ENCODE data around the gene WRNIP1.

Gene WRNIP1

DNA sequence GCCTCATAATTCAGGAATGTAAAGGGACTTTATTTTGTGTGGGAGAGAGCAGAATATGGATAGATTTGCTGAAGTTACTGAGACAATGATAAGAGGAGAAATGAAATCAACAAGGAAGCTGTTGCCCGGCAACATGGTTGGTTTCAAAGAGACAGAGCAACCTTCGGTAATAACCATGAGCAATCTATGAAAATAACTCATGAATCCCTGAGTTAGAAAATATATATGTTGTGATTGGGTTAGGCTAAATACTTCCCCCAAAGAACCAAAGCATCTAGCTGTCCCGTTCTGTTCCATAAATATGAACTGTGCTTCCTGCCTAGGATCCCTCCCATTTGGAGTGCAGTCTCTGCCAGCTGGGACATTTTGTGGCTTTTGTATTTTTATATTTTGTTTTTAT, 53.4 kb downstream of the WRNIP1 start:
- no peak for DNase-seq (ENCODE audit: extremely low read depth, low read depth)
- no peak overlapping the region for H3K4me3 ChIP-seq (replicated peaks; ENCODE audit: low read depth, low read length)
- TF ChIP-seq, protein P1, sequence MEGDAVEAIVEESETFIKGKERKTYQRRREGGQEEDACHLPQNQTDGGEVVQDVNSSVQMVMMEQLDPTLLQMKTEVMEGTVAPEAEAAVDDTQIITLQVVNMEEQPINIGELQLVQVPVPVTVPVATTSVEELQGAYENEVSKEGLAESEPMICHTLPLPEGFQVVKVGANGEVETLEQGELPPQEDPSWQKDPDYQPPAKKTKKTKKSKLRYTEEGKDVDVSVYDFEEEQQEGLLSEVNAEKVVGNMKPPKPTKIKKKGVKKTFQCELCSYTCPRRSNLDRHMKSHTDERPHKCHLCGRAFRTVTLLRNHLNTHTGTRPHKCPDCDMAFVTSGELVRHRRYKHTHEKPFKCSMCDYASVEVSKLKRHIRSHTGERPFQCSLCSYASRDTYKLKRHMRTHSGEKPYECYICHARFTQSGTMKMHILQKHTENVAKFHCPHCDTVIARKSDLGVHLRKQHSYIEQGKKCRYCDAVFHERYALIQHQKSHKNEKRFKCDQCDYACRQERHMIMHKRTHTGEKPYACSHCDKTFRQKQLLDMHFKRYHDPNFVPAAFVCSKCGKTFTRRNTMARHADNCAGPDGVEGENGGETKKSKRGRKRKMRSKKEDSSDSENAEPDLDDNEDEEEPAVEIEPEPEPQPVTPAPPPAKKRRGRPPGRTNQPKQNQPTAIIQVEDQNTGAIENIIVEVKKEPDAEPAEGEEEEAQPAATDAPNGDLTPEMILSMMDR (IDR thresholded peaks at IDR 0.05; ENCODE audit: low read depth, low read length, missing control alignments): no peak

DNA sequence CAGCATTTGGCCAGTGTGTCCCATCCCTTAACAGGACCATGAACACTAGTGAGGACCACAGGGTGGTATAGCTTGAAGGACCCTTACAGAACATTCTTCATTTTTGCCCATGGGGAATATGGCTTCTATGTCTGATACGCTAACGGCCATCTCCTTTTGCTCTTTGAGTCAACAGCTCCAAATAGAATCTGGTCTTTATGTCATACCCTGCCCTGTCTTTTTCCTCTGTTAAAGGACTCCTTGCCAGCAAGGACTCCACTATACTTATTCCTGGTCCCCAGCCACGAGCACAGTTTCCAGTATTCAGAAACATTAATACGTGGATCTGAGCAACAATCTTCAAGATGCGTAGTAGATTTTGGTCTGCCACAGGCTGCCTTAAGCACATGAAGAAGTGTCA, 53.9 kb downstream of the WRNIP1 start:
- H3K4me3 ChIP-seq (replicated peaks; ENCODE audit: low read depth, low read length): no peak overlapping the region
- TF ChIP-seq, protein P1 (IDR thresholded peaks at IDR 0.05; ENCODE audit: low read depth, low read length, missing control alignments): no peak
- DNase-seq (ENCODE audit: extremely low read depth, low read depth): no peak

DNA sequence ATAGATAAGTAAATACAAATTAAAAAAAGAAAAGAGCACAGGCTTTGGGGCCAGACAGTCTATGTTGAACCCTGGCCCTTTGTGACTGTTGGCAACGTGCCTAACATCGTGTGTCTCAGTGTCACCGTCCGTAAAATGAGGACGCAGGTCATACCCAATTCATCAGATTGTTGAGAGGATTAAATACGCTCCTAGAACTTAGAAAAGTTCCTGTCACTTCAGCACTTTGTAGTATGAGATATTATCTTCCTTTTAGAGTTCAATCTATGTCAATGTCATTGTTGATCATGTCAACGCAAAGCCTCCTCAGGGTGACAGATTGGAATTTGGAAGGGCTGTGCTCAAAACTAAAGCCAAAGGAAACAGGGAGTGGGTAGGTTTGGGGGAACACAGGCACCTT, 54.8 kb downstream of the WRNIP1 start:
- no peak overlapping the region for H3K4me3 ChIP-seq (replicated peaks; ENCODE audit: low read depth, low read length)
- TF ChIP-seq, protein P1 (IDR thresholded peaks at IDR 0.05; ENCODE audit: low read depth, low read length, missing control alignments): no peak
- no peak for DNase-seq (ENCODE audit: extremely low read depth, low read depth)

DNA sequence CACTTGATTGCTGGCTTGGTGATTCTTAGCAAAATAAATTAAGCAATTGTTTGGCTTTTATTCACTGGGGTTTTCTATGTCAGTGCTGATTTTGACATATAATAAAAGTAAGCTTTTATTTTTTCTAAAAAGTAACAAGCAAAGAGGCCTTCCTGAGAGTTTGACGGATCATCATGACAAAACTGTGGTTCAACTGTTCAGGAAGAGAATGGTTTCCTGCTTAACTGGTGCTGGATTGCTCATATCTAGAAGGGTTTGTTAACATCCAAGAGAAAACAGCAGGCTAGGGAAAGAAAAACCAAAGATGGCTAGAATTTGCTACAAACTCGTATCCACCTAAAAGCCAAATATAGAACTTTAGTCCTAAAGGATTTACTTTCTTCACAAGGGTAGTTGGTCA, 55.2 kb downstream of the WRNIP1 start:
- DNase-seq (ENCODE audit: extremely low read depth, low read depth): no peak
- TF ChIP-seq, protein P1 (IDR thresholded peaks at IDR 0.05; ENCODE audit: low read depth, low read length, missing control alignments): no peak
- H3K4me3 ChIP-seq (replicated peaks; ENCODE audit: low read depth, low read length): no peak overlapping the region

DNA sequence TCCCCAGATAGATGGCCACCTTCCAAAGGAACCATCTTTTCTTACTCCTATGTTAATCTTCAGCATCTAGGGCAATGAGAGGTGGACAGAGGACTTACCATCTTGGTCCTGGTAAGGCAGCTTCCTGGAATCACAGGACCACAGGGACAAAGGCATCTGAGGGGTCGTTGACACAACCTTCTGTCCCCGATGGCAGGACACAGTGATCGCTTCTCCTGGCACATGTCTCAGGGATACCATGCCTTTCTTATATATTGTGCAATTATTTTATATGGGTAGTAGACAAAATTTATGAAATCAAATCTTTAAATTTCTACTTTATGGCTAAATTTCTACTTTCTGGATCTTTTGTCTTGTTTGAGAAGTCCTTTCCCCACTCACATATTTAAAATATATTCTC, 56.4 kb downstream of the WRNIP1 start:
- no peak overlapping the region for H3K4me3 ChIP-seq (replicated peaks; ENCODE audit: low read depth, low read length)
- DNase-seq (ENCODE audit: extremely low read depth, low read depth): no peak
- TF ChIP-seq, protein P1 (IDR thresholded peaks at IDR 0.05; ENCODE audit: low read depth, low read length, missing control alignments): no peak

DNA sequence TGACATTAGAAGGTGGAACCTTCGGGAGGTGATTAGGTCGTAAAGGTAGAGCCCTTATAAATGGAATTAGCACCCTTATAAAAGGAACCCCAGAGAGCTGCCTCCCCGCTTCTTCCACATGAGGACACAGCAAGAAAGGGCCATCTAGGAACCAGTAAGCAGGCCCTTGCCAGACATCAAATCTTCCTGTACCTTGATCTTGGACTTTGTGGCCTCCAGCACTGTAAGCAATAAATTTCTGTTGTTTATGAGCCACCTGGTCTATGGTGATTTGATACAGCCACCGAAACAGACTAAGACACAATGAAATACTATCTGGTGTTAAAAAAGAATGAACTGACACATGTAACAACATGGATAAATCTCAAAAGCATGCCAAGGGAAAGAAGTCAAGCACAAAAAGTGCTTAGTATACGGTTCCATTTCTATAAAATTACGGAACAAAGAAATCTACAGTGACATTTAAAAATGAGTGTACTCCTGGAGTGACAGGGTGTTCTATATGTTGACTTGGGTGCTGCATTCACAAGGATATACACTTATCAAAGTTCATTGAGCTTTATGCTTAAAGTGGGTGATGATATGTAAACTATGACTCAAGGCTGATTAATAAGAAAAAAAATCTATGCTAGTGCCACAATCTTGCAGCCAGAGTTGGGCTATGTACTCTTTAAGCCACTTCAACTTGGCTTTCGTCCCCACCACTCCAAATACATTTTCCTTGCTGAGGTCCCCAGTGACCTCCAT, 58.1 kb downstream of the WRNIP1 start:
- TF ChIP-seq, protein P1 (IDR thresholded peaks at IDR 0.05; ENCODE audit: low read depth, low read length, missing control alignments): no peak
- no peak for DNase-seq (ENCODE audit: extremely low read depth, low read depth)
- H3K4me3 ChIP-seq (replicated peaks; ENCODE audit: low read depth, low read length): no peak overlapping the region

DNA sequence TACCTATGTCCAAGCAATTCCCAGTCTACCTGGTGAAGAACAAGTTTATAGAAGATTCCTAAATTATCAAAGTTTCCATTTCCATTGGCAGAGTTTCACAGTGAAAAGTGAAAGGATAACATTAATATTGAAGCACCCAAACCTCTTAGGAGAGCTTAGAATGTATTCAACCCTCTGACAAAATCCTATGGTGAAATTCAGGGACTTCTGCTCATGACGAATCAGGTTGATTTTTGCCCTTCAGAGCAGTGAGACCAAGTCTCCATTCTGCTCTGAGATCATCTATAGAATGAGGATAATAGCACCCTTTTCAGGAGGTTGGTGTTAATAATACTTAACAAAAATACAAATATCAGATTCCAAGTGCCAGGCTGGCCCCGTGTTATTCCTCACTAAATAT, 60.9 kb downstream of the WRNIP1 start:
- H3K4me3 ChIP-seq (replicated peaks; ENCODE audit: low read depth, low read length): no peak overlapping the region
- DNase-seq (ENCODE audit: extremely low read depth, low read depth): no peak
- TF ChIP-seq, protein P1 (IDR thresholded peaks at IDR 0.05; ENCODE audit: low read depth, low read length, missing control alignments): no peak
